IMR-90 (cell line): ENCODE measurements around the gene CACNA2D3. TPM values are rescaled to one million over a fixed set of nuclear protein-coding genes. Genes with fewer than 3 reads are reported as not detected.

Experiments
- ATAC-seq: fragments of 200-7000 bp; cut with Tn5 transposase; 2 replicates; pipeline ENCODE4 v1.9.1; 2020; ENCODE audit warnings: low read depth, mild to moderate bottlenecking, moderate library complexity
- BruUV-seq: library from RNA; stranded (reverse); fragments of 400-500 nt; replicated peaks from 2 replicates; lab custom pipeline; 2021; lab: Mats Ljungman, UMichigan
- CTCF ChIA-PET: fragments of 300-600 bp; formaldehyde crosslinking; extraction: SDS; loops from one replicate; lab custom pipeline; 2021; ENCODE audit warnings: antibody characterized with exemption; lab: Yijun Ruan, JAX
- POLR2A ChIA-PET: fragments of 300-600 bp; sonication (Branson Sonifier 250); formaldehyde crosslinking; loops from one replicate; lab custom pipeline; 2022; ENCODE audit warnings: antibody characterized with exemption; ENCODE audit not compliant: unreplicated experiment; lab: Charles Lee
- DNase-seq: peaks from one replicate; pipeline ENCODE4 v3.0.0; 2013
- H2AFZ ChIP-seq: replicated peaks from 2 replicates; pipeline ENCODE3; 2013; ENCODE audit warnings: low read length, mild to moderate bottlenecking; ENCODE audit not compliant: poor library complexity
- H2AK5ac ChIP-seq: 2 replicates; pipeline ENCODE4 v1.6.1; 2013; ENCODE audit warnings: low read depth, low read length, inconsistent platforms
- H2AK9ac ChIP-seq: replicated peaks from 2 replicates; pipeline ENCODE3; 2013; ENCODE audit warnings: mild to moderate bottlenecking, low read depth, low read length, moderate library complexity; ENCODE audit not compliant: poor library complexity
- H2BK120ac ChIP-seq: 2 replicates; pipeline ENCODE4 v1.6.1; 2013; ENCODE audit warnings: low read depth, low read length, inconsistent platforms
- H2BK15ac ChIP-seq: 3 replicates; pipeline ENCODE4 v1.6.1; 2013; ENCODE audit warnings: low read depth, low read length, inconsistent platforms
- H2BK20ac ChIP-seq: 2 replicates; pipeline ENCODE4 v1.6.1; 2013; ENCODE audit warnings: low read depth, mild to moderate bottlenecking, inconsistent platforms, low read length, moderate library complexity
- H2BK5ac ChIP-seq: 2 replicates; pipeline ENCODE4 v1.6.1; 2013; ENCODE audit warnings: mild to moderate bottlenecking, low read depth, low read length, inconsistent platforms; ENCODE audit not compliant: poor library complexity, severe bottlenecking
- H3K14ac ChIP-seq: replicated peaks from 2 replicates; pipeline ENCODE4 v1.6.1; 2013; ENCODE audit warnings: low read depth, low read length, inconsistent platforms
- H3K18ac ChIP-seq: 2 replicates; pipeline ENCODE4 v1.6.1; 2013; ENCODE audit warnings: low read depth, low read length, control low read depth
- H3K23ac ChIP-seq: 2 replicates; pipeline ENCODE4 v1.6.1; 2013; ENCODE audit warnings: low read depth, low read length, inconsistent platforms
- H3K27ac ChIP-seq: 2 replicates; pipeline ENCODE4 v1.5.1; 2013; ENCODE audit warnings: mild to moderate bottlenecking, control low read depth, low read length; ENCODE audit not compliant: insufficient read depth
- H3K27me3 ChIP-seq: 2 replicates; pipeline ENCODE4 v1.6.1; 2013; ENCODE audit warnings: low read length; ENCODE audit not compliant: control insufficient read depth, insufficient read depth
- H3K36me3 ChIP-seq: 2 replicates; pipeline ENCODE4 v1.6.1; 2013; ENCODE audit warnings: low read length, mixed read lengths; ENCODE audit not compliant: control insufficient read depth, insufficient read depth
- H3K4ac ChIP-seq: 2 replicates; pipeline ENCODE4 v1.6.1; 2013; ENCODE audit warnings: low read depth, low read length, inconsistent platforms
- H3K4me1 ChIP-seq: 2 replicates; pipeline ENCODE4 v1.6.1; 2013; ENCODE audit warnings: low read length, mixed read lengths; ENCODE audit not compliant: control insufficient read depth, insufficient read depth
- H3K4me2 ChIP-seq: 2 replicates; pipeline ENCODE4 v1.6.1; 2013; ENCODE audit warnings: low read depth, mild to moderate bottlenecking, control low read depth, low read length, moderate library complexity
- H3K4me3 ChIP-seq: 2 replicates; pipeline ENCODE4 v1.5.1; 2013; ENCODE audit warnings: low read depth, mild to moderate bottlenecking, control low read depth, low read length, moderate library complexity; ENCODE audit not compliant: insufficient read depth
- H3K56ac ChIP-seq: 2 replicates; pipeline ENCODE4 v1.6.1; 2013; ENCODE audit warnings: low read length, inconsistent platforms; ENCODE audit not compliant: insufficient read depth; ENCODE audit errors: extremely low read depth
- H3K79me1 ChIP-seq, 2 experiments: 2 replicates each; pipeline ENCODE4 v1.6.1; 2013; ENCODE audit warnings: low read length in 2 of 2, inconsistent platforms in 1 of 2, low read depth in 1 of 2
- H3K9ac ChIP-seq: 2 replicates; pipeline ENCODE4 v1.6.1; 2013; ENCODE audit warnings: low read depth, low read length, control low read depth
- H3K9me1 ChIP-seq: 2 replicates; pipeline ENCODE4 v1.6.1; 2013; ENCODE audit warnings: low read length, inconsistent platforms; ENCODE audit not compliant: insufficient read depth
- H3K9me3 ChIP-seq: 2 replicates; pipeline ENCODE4 v1.6.1; 2013; ENCODE audit warnings: low read length; ENCODE audit not compliant: control insufficient read depth, insufficient read depth
- H4K20me1 ChIP-seq: 2 replicates; pipeline ENCODE4 v1.6.1; 2013; ENCODE audit warnings: low read length, inconsistent platforms; ENCODE audit not compliant: insufficient read depth
- H4K5ac ChIP-seq: 2 replicates; pipeline ENCODE4 v1.6.1; 2013; ENCODE audit warnings: mild to moderate bottlenecking, low read depth, low read length, control low read depth
- H4K8ac ChIP-seq, 2 experiments: 2 replicates each; pipeline ENCODE4 v1.6.1; 2013; ENCODE audit warnings: low read depth in 2 of 2, low read length in 2 of 2, control low read depth in 1 of 2, inconsistent platforms in 1 of 2
- H4K91ac ChIP-seq: 2 replicates; pipeline ENCODE4 v1.6.1; 2013; ENCODE audit warnings: low read depth, low read length, inconsistent platforms; ENCODE audit not compliant: insufficient read depth
- BHLHE40 ChIP-seq: fragments of 150-350 bp; IDR thresholded peaks from 2 replicates; pipeline ENCODE4 v1.6.1; 2016; ENCODE audit warnings: mild to moderate bottlenecking, low read depth, low read length
- CEBPB ChIP-seq: IDR thresholded peaks from 2 replicates; pipeline ENCODE4 v1.6.1; 2012; ENCODE audit warnings: low read depth, low read length, improper control_type of control experiment
- CHD1 ChIP-seq: IDR thresholded peaks from 2 replicates; pipeline ENCODE4 v1.6.1; 2012; ENCODE audit warnings: low read depth, low read length, improper control_type of control experiment
- FOS ChIP-seq: fragments of 150-350 bp; IDR thresholded peaks from 2 replicates; pipeline ENCODE4 v1.6.1; 2016; ENCODE audit warnings: low read depth, low read length
- MAFK ChIP-seq: IDR thresholded peaks from 2 replicates; pipeline ENCODE4 v1.6.1; 2012; ENCODE audit warnings: low read depth, low read length, improper control_type of control experiment
- MAZ ChIP-seq: IDR thresholded peaks from 2 replicates; pipeline ENCODE4 v1.6.1; 2012; ENCODE audit warnings: low read depth, mild to moderate bottlenecking, low read length, improper control_type of control experiment, moderate library complexity, borderline replicate concordance
- MXI1 ChIP-seq: IDR thresholded peaks from 2 replicates; pipeline ENCODE4 v1.6.1; 2012; ENCODE audit warnings: low read depth, mild to moderate bottlenecking, low read length, moderate library complexity, borderline replicate concordance
- NFE2L2 ChIP-seq: fragments of 150-350 bp; IDR thresholded peaks from 2 replicates; pipeline ENCODE4 v1.6.1; 2016; ENCODE audit warnings: low read depth, mild to moderate bottlenecking, low read length
- POLR2A ChIP-seq: IDR thresholded peaks from 2 replicates; pipeline ENCODE4 v1.6.1; 2012; ENCODE audit warnings: mild to moderate bottlenecking, low read depth, low read length
- RAD21 ChIP-seq: IDR thresholded peaks from 2 replicates; pipeline ENCODE4 v1.6.1; 2012; ENCODE audit warnings: low read length, improper control_type of control experiment
- RCOR1 ChIP-seq: IDR thresholded peaks from 2 replicates; pipeline ENCODE4 v1.6.1; 2012; ENCODE audit warnings: mild to moderate bottlenecking, low read length, improper control_type of control experiment; ENCODE audit not compliant: insufficient replicate concordance
- RFX5 ChIP-seq: IDR thresholded peaks from 2 replicates; pipeline ENCODE4 v1.8.0; 2012; ENCODE audit warnings: low read depth, mild to moderate bottlenecking, low read length, moderate library complexity
- SMC3 ChIP-seq: fragments of 150-350 bp; IDR thresholded peaks from 2 replicates; pipeline ENCODE4 v1.6.1; 2016; ENCODE audit warnings: low read depth, mild to moderate bottlenecking, antibody characterized with exemption, low read length, moderate library complexity
- WGBS, 2 experiments: methylation state at CpG; one replicate each; pipeline versions ENCODE4 v1.1.5 to v1.1.7; 2013; ENCODE audit warnings: missing lambda C conversion rate in 2 of 2; ENCODE audit not compliant: insufficient read length in 1 of 2; ENCODE audit errors: extremely low coverage in 2 of 2; 5-methylcytosine and 5-hydroxymethylcytosine counted together
- dilution Hi-C: fragments of 300-500 bp; cut with HindIII; formaldehyde crosslinking; loops from one replicate; pipeline ENCODE4 v1.14.3; 2018; ENCODE audit warnings: low sequenced_read_pairs; ENCODE audit not compliant: unreplicated experiment
- in situ Hi-C: fragments of 300-500 bp; cut with MboI; formaldehyde crosslinking; loops from 3 replicates; pipeline ENCODE4 v1.14.3; 2019; ENCODE audit warnings: low sequenced_read_pairs, inconsistent platforms, mixed read lengths
- intact Hi-C: fragments of 100-400 bp; cut with micrococcal nuclease; formaldehyde crosslinking; loops from 2 replicates; pipeline ENCODE4 v1.10.0; 2022
- polyA plus RNA-seq, 3 experiments: library from polyadenylated mRNA; depleted of rRNA; stranded (reverse); fragments of >200 nt; gene quantifications; 2 replicates each; pipeline ENCODE4 v1.2.3, GENCODE V29; 2012; ENCODE audit warnings: low replicate concordance in 1 of 3
- total RNA-seq: library from RNA; depleted of rRNA; stranded (reverse); fragments of >200 nt; gene quantifications from 2 replicates; pipeline ENCODE4 v1.2.3, GENCODE V29; 2012
- TF ChIP-seq, protein P1 (sequence below): fragments of 150-350 bp; IDR thresholded peaks from 2 replicates; pipeline ENCODE4 v1.6.1; 2016; ENCODE audit warnings: low read depth, mild to moderate bottlenecking, low read length, moderate library complexity, borderline replicate concordance
- TF ChIP-seq, protein P2 (sequence below): conservative IDR thresholded peaks from 2 replicates; pipeline ENCODE4 v1.5.1; 2012; ENCODE audit warnings: mild to moderate bottlenecking, low read depth, low read length, improper control_type of control experiment
- TF ChIP-seq, protein P3 (sequence below): fragments of 150-350 bp; IDR thresholded peaks from 2 replicates; pipeline ENCODE4 v1.6.1; 2017; ENCODE audit warnings: mild to moderate bottlenecking, antibody characterized with exemption, low read length, low read depth

CACNA2D3 gene
- total and polyA plus RNA-seq, 2 of the 4 experiments (the other 2 are of a cell fraction) = 0.36 to 0.41 TPM

DNA sequence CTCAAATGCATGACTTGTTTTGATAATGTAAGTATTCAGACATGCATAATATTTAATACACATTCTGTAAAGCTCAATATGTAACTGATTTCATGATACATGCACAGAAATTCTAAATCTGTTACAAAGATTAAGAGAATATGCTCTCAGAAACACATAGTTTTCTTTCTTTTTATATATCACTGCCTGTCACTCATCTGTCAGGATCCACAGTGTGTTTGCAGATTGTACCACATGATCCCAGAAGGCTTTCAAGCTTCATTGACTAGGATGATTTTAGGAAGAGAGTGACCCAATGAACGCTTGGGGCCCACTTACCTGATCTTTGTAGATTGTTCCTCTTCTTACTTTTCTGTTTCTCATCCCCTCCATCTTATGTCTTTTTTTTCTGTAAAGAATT is 261.9 kb downstream of the CACNA2D3 start:
- dilution Hi-C loops = no loop called here
- POLR2A ChIA-PET = no interaction called here
- no TSS peak for BruUV-seq

More for the DNA sequence above, 261.9 kb downstream of the CACNA2D3 start:
- WGBS, 2 experiments = no CpG with 5 or more reads among the region's 1 CpG
- no peaks in the 10 kb centered on the region for H3K27me3 ChIP-seq
- no peak overlapping the region for H3K23ac ChIP-seq
- H3K27ac ChIP-seq = no peak overlapping the region
- H4K20me1 ChIP-seq = no peaks in the 10 kb centered on the region
- ATAC-seq = no peak
- no peak for DNase-seq
- intact Hi-C loops (no loop called here), in situ Hi-C loops (no loop called here)
- no peak overlapping the region for H3K4me3 ChIP-seq
- no peak overlapping the region for H3K56ac ChIP-seq
- no peak overlapping the region for H2AFZ ChIP-seq
- H3K79me1 ChIP-seq = no peaks in the 10 kb centered on the region
- CTCF ChIA-PET = no interaction called here
- H3K9ac ChIP-seq = no peak overlapping the region
- H3K18ac ChIP-seq = no peak overlapping the region
- H3K36me3 ChIP-seq = no peaks in the 10 kb centered on the region
- H3K4me2 ChIP-seq = no peak overlapping the region
- TF ChIP-seq, protein P1, sequence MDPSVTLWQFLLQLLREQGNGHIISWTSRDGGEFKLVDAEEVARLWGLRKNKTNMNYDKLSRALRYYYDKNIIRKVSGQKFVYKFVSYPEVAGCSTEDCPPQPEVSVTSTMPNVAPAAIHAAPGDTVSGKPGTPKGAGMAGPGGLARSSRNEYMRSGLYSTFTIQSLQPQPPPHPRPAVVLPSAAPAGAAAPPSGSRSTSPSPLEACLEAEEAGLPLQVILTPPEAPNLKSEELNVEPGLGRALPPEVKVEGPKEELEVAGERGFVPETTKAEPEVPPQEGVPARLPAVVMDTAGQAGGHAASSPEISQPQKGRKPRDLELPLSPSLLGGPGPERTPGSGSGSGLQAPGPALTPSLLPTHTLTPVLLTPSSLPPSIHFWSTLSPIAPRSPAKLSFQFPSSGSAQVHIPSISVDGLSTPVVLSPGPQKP = no peak
- TF ChIP-seq RAD21 = no peak
- TF ChIP-seq FOS = no peak
- no peak for TF ChIP-seq POLR2A
- TF ChIP-seq CEBPB = no peak
- TF ChIP-seq, protein P2, sequence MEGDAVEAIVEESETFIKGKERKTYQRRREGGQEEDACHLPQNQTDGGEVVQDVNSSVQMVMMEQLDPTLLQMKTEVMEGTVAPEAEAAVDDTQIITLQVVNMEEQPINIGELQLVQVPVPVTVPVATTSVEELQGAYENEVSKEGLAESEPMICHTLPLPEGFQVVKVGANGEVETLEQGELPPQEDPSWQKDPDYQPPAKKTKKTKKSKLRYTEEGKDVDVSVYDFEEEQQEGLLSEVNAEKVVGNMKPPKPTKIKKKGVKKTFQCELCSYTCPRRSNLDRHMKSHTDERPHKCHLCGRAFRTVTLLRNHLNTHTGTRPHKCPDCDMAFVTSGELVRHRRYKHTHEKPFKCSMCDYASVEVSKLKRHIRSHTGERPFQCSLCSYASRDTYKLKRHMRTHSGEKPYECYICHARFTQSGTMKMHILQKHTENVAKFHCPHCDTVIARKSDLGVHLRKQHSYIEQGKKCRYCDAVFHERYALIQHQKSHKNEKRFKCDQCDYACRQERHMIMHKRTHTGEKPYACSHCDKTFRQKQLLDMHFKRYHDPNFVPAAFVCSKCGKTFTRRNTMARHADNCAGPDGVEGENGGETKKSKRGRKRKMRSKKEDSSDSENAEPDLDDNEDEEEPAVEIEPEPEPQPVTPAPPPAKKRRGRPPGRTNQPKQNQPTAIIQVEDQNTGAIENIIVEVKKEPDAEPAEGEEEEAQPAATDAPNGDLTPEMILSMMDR = no peak
- no peak for TF ChIP-seq BHLHE40
- TF ChIP-seq MAZ = no peak
- TF ChIP-seq NFE2L2 = no peak
- TF ChIP-seq, protein P3, sequence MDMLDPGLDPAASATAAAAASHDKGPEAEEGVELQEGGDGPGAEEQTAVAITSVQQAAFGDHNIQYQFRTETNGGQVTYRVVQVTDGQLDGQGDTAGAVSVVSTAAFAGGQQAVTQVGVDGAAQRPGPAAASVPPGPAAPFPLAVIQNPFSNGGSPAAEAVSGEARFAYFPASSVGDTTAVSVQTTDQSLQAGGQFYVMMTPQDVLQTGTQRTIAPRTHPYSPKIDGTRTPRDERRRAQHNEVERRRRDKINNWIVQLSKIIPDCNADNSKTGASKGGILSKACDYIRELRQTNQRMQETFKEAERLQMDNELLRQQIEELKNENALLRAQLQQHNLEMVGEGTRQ = no peak
- TF ChIP-seq RFX5 = no peak
- TF ChIP-seq SMC3 = no peak
- no peak for TF ChIP-seq CHD1
- TF ChIP-seq MXI1 = no peak
- TF ChIP-seq RCOR1 = no peak
- no peak for TF ChIP-seq MAFK
- H2BK15ac ChIP-seq = no peak overlapping the region
- H4K5ac ChIP-seq = no peak overlapping the region
- no peak overlapping the region for H2BK120ac ChIP-seq
- no peak overlapping the region for H2BK5ac ChIP-seq
- no peak overlapping the region for H3K4ac ChIP-seq
- no peak overlapping the region for H4K91ac ChIP-seq
- H3K9me1 ChIP-seq = no peaks in the 10 kb centered on the region
- no peak overlapping the region for H2AK9ac ChIP-seq
- peaks cover 6% of the 10 kb centered on the region; the same call in 1 of the 2 replicates for H3K9me3 ChIP-seq
- no peaks in the 10 kb centered on the region for H3K4me1 ChIP-seq
- H3K14ac ChIP-seq = no peak overlapping the region
- no peak overlapping the region for H2AK5ac ChIP-seq
- no peak overlapping the region for H2BK20ac ChIP-seq
- no peak overlapping the region for H4K8ac ChIP-seq
